Trophoblast cell (in vitro differentiated cells and primary cell): Measurements from ENCODE around the gene ARHGAP6.

Experiments used
- DNase-seq, 2 donors: peaks; one replicate each; pipeline ENCODE4 v3.0.0-alpha.2; 2016
- H2AFZ ChIP-seq: 2 replicates; pipeline ENCODE4 v1.6.1; 2013; ENCODE audit warnings: low read length, moderate library complexity, mild to moderate bottlenecking; ENCODE audit not compliant: insufficient read depth, poor library complexity
- H2AK5ac ChIP-seq: 2 replicates; pipeline ENCODE4 v1.6.1; 2013; ENCODE audit warnings: mild to moderate bottlenecking, low read length
- H2BK120ac ChIP-seq: 2 replicates; pipeline ENCODE4 v1.6.1; 2013; ENCODE audit warnings: low read length, mild to moderate bottlenecking, moderate library complexity; ENCODE audit not compliant: insufficient read depth, poor library complexity
- H2BK12ac ChIP-seq: 2 replicates; pipeline ENCODE4 v1.6.1; 2013; ENCODE audit warnings: mild to moderate bottlenecking, low read length, moderate library complexity
- H2BK5ac ChIP-seq: 2 replicates; pipeline ENCODE4 v1.6.1; 2013; ENCODE audit warnings: low read length, low read depth, moderate library complexity, mild to moderate bottlenecking; ENCODE audit not compliant: poor library complexity
- H3K14ac ChIP-seq: 2 replicates; pipeline ENCODE4 v1.6.1; 2013; ENCODE audit warnings: mild to moderate bottlenecking, low read length
- H3K18ac ChIP-seq: 2 replicates; pipeline ENCODE4 v1.6.1; 2013; ENCODE audit warnings: mild to moderate bottlenecking, low read length
- H3K23ac ChIP-seq: 2 replicates; pipeline ENCODE4 v1.6.1; 2013; ENCODE audit warnings: low read length
- H3K27ac ChIP-seq: 2 replicates; pipeline ENCODE4 v1.5.1; 2013; ENCODE audit warnings: low read depth, mild to moderate bottlenecking, inconsistent platforms, low read length, moderate library complexity
- H3K27me3 ChIP-seq: 2 replicates; pipeline ENCODE4 v1.6.1; 2013; ENCODE audit warnings: inconsistent platforms, mild to moderate bottlenecking, low read length, moderate library complexity; ENCODE audit not compliant: insufficient read depth
- H3K36me3 ChIP-seq, 2 experiments: 1 replicate in 1 of 2; 2 replicates in 1 of 2; pipeline ENCODE4 v1.6.1; 2013; ENCODE audit warnings: low read length in 2 of 2, mild to moderate bottlenecking in 2 of 2, moderate library complexity in 1 of 2; ENCODE audit not compliant: insufficient read depth in 2 of 2, control insufficient read depth in 1 of 2
- H3K4ac ChIP-seq: 2 replicates; pipeline ENCODE4 v1.6.1; 2013; ENCODE audit warnings: low read depth, mild to moderate bottlenecking, low read length, moderate library complexity
- H3K4me1 ChIP-seq, 2 experiments: 1 replicate in 1 of 2; 2 replicates in 1 of 2; pipeline ENCODE4 v1.6.1; 2013; ENCODE audit warnings: low read length in 2 of 2, mild to moderate bottlenecking in 2 of 2, moderate library complexity in 1 of 2; ENCODE audit not compliant: insufficient read depth in 2 of 2, control insufficient read depth in 1 of 2
- H3K4me2 ChIP-seq: 2 replicates; pipeline ENCODE4 v1.6.1; 2013; ENCODE audit warnings: inconsistent platforms, mild to moderate bottlenecking, low read length, moderate library complexity
- H3K4me3 ChIP-seq: 2 replicates; pipeline ENCODE4 v1.5.1; 2013; ENCODE audit warnings: mild to moderate bottlenecking, low read depth, low read length, inconsistent platforms
- H3K79me1 ChIP-seq: one replicate; pipeline ENCODE4 v1.6.1; 2013; ENCODE audit warnings: low read length
- H3K79me2 ChIP-seq: 2 replicates; pipeline ENCODE4 v1.6.1; 2013; ENCODE audit warnings: low read length, mild to moderate bottlenecking; ENCODE audit not compliant: control insufficient read depth, insufficient read depth, poor library complexity
- H3K9ac ChIP-seq: 2 replicates; pipeline ENCODE4 v1.6.1; 2013; ENCODE audit warnings: mild to moderate bottlenecking, low read length
- H3K9me3 ChIP-seq: 2 replicates; pipeline ENCODE4 v1.6.1; 2013; ENCODE audit warnings: low read depth, mild to moderate bottlenecking, control low read depth, inconsistent platforms, low read length; ENCODE audit not compliant: insufficient read depth
- H4K12ac ChIP-seq: 2 replicates; pipeline ENCODE4 v1.6.1; 2013; ENCODE audit warnings: low read depth, mild to moderate bottlenecking, low read length, moderate library complexity
- H4K8ac ChIP-seq: 2 replicates; pipeline ENCODE4 v1.6.1; 2013; ENCODE audit warnings: low read depth, mild to moderate bottlenecking, low read length, moderate library complexity
- H4K91ac ChIP-seq: one replicate; pipeline ENCODE4 v1.6.1; 2013; ENCODE audit warnings: low read depth, mild to moderate bottlenecking, low read length, moderate library complexity
- WGBS: extraction: QIAGEN DNeasy Blood & Tissue Kit; methylation state at CpG from one replicate; pipeline ENCODE4 v1.1.7; 2013; ENCODE audit warnings: missing lambda C conversion rate; ENCODE audit not compliant: insufficient read length, insufficient coverage; ENCODE audit errors: extremely low coverage; 5-methylcytosine and 5-hydroxymethylcytosine counted together

The ARHGAP6 gene

GRCh38 chrX:11209798-11210414, 455.8 kb downstream of the ARHGAP6 start:
- Histone ChIP-seq H3K4me2 (no peak overlapping the region), H3K79me1 (no peaks in the 10 kb centered on the region), H3K14ac (no peak overlapping the region), H2BK12ac (no peak overlapping the region), H2AFZ (no peak overlapping the region), H4K12ac (no peak overlapping the region), H3K4ac (no peak overlapping the region), H3K9ac (no peak overlapping the region), H2AK5ac (no peak overlapping the region), H3K18ac (no peak overlapping the region), H3K27me3 (no peaks in the 10 kb centered on the region), H4K91ac (no peak overlapping the region), H2BK120ac (no peak overlapping the region), H3K23ac (no peak overlapping the region), H3K4me3 (no peak overlapping the region), H3K27ac (no peak overlapping the region), H3K9me3 (no peaks in the 10 kb centered on the region), H3K4me1 (no peaks in the 10 kb centered on the region), H2BK5ac (no peak overlapping the region), H3K79me2 (no peaks in the 10 kb centered on the region), H3K36me3 (no peaks in the 10 kb centered on the region), H4K8ac (no peak overlapping the region)
- WGBS: no CpG with 5 or more reads among the region's 2 CpGs
- DNase-seq: no peak

GRCh38 chrX:11206716-11207115, 459.0 kb downstream of the ARHGAP6 start:
- H3K4ac ChIP-seq: no peak overlapping the region
- no peak overlapping the region for H2AK5ac ChIP-seq
- no peak overlapping the region for H4K91ac ChIP-seq
- no peak overlapping the region for H3K4me2 ChIP-seq
- no peak overlapping the region for H4K8ac ChIP-seq
- H2BK12ac ChIP-seq: no peak overlapping the region
- H3K18ac ChIP-seq: no peak overlapping the region
- no CpG with 5 or more reads among the region's 1 CpG for WGBS
- H2BK120ac ChIP-seq: no peak overlapping the region
- no peaks in the 10 kb centered on the region for H3K4me1 ChIP-seq
- H3K79me1 ChIP-seq: no peaks in the 10 kb centered on the region
- no peak overlapping the region for H3K27ac ChIP-seq
- no peak for DNase-seq
- no peak overlapping the region for H2BK5ac ChIP-seq
- H3K23ac ChIP-seq: no peak overlapping the region
- H2AFZ ChIP-seq: no peak overlapping the region
- H3K27me3 ChIP-seq: no peaks in the 10 kb centered on the region
- no peaks in the 10 kb centered on the region for H3K9me3 ChIP-seq
- H4K12ac ChIP-seq: no peak overlapping the region
- H3K79me2 ChIP-seq: no peaks in the 10 kb centered on the region
- no peak overlapping the region for H3K9ac ChIP-seq
- H3K4me3 ChIP-seq: no peak overlapping the region
- no peaks in the 10 kb centered on the region for H3K36me3 ChIP-seq
- H3K14ac ChIP-seq: no peak overlapping the region

GRCh38 chrX:11205796-11206195, 459.9 kb downstream of the ARHGAP6 start:
- Histone ChIP-seq H3K9me3 (no peaks in the 10 kb centered on the region), H3K9ac (no peak overlapping the region), H3K36me3 (no peaks in the 10 kb centered on the region), H4K8ac (no peak overlapping the region), H2AK5ac (no peak overlapping the region), H3K79me1 (no peaks in the 10 kb centered on the region), H3K27me3 (no peaks in the 10 kb centered on the region), H3K27ac (no peak overlapping the region), H2BK12ac (no peak overlapping the region), H3K23ac (no peak overlapping the region), H2BK5ac (no peak overlapping the region), H3K14ac (no peak overlapping the region), H2BK120ac (no peak overlapping the region), H3K79me2 (no peaks in the 10 kb centered on the region), H3K4me2 (no peak overlapping the region), H3K4me3 (no peak overlapping the region), H3K4ac (no peak overlapping the region), H3K18ac (no peak overlapping the region), H2AFZ (no peak overlapping the region), H4K91ac (no peak overlapping the region), H3K4me1 (no peaks in the 10 kb centered on the region), H4K12ac (no peak overlapping the region)
- DNase-seq: no peak
- WGBS: no CpG with 5 or more reads among the region's 4 CpGs

GRCh38 chrX:11197671-11198070, 468.0 kb downstream of the ARHGAP6 start:
- Histone ChIP-seq H4K8ac (no peak overlapping the region), H4K91ac (no peak overlapping the region), H4K12ac (no peak overlapping the region), H3K9ac (no peak overlapping the region), H3K23ac (no peak overlapping the region), H2AK5ac (no peak overlapping the region), H3K79me1 (no peaks in the 10 kb centered on the region), H3K4me1 (no peaks in the 10 kb centered on the region), H2BK120ac (no peak overlapping the region), H2AFZ (no peak overlapping the region), H3K36me3 (no peaks in the 10 kb centered on the region), H3K18ac (no peak overlapping the region), H3K4me3 (no peak overlapping the region), H3K27ac (no peak overlapping the region), H3K4ac (no peak overlapping the region), H3K9me3 (no peaks in the 10 kb centered on the region), H3K27me3 (no peaks in the 10 kb centered on the region), H3K79me2 (no peaks in the 10 kb centered on the region), H2BK12ac (no peak overlapping the region), H3K4me2 (no peak overlapping the region), H2BK5ac (no peak overlapping the region), H3K14ac (no peak overlapping the region)
- no CpG with 5 or more reads among the region's 1 CpG for WGBS
- no peak for DNase-seq
